Lower lobe of right lung (tissue), 2 donors: Measurements from ENCODE around the gene CDPF1. TPM values are rescaled to one million over a fixed set of nuclear protein-coding genes. Genes with fewer than 3 reads are reported as not detected.

Experiments
- ATAC-seq, 2 donors: fragments of 200-7000 bp; cut with Tn5 transposase; one replicate each; pipeline ENCODE4 v1.9.1; 2020 to 2022; ENCODE audit warnings: mild to moderate bottlenecking in 2 of 2, moderate library complexity in 2 of 2
- DNase-seq: peaks from one replicate; pipeline ENCODE4 v3.0.0-alpha.2; 2020
- H3K27ac ChIP-seq: fragments of 200-600 bp; one replicate; pipeline ENCODE4 v1.8.0; 2022
- H3K27me3 ChIP-seq: fragments of 200-600 bp; one replicate; pipeline ENCODE4 v1.8.0; 2022; ENCODE audit warnings: low read depth
- H3K36me3 ChIP-seq: fragments of 200-600 bp; one replicate; pipeline ENCODE4 v1.8.0; 2022; ENCODE audit warnings: mild to moderate bottlenecking
- H3K4me1 ChIP-seq: fragments of 200-600 bp; one replicate; pipeline ENCODE4 v1.8.0; 2022
- H3K4me3 ChIP-seq: fragments of 200-600 bp; one replicate; pipeline ENCODE4 v1.8.0; 2022; ENCODE audit warnings: mild to moderate bottlenecking
- H3K9me3 ChIP-seq: fragments of 200-600 bp; one replicate; pipeline ENCODE4 v1.8.0; 2022
- CTCF ChIP-seq: fragments of 200-600 bp; IDR thresholded peaks from one replicate; pipeline ENCODE4 v1.8.0; 2022; ENCODE audit warnings: antibody characterized with exemption, mild to moderate bottlenecking
- intact Hi-C: fragments of 100-400 bp; cut with DNase I; formaldehyde crosslinking; loops from one replicate; pipeline ENCODE4 v1.11.0; 2022
- total RNA-seq: library from RNA; stranded (reverse); fragmentation: NEBNext Ultra II Directional; extraction: Animal tissue kit (Norgen Biotek cat#: 25700); gene quantifications from one replicate; pipeline ENCODE4 v1.2.1, GENCODE V29; 2021
- donor health status: DM: no; HTN: yes; CAD: no; lungs with severe emphysema.

CDPF1 gene
- total RNA-seq, 1 donor from 2014 or later = 7.1 TPM

- peaks cover 10% of the 10 kb centered on the region for H3K27me3 ChIP-seq
- H3K9me3 ChIP-seq = no peaks in the 10 kb centered on the region
- ATAC-seq = no peak
- H3K27ac ChIP-seq = no peak overlapping the region
- H3K4me3 ChIP-seq = no peak overlapping the region
- no peak for DNase-seq
- no peaks in the 10 kb centered on the region for H3K36me3 ChIP-seq
- intact Hi-C loops = no loop called here
- no peak for TF ChIP-seq CTCF
- peaks cover 3% of the 10 kb centered on the region for H3K4me1 ChIP-seq
These were observed 9.3 kb upstream of the CDPF1 start for GRCh38 chr22:46259374-46259773.

- H3K27ac ChIP-seq = no peak overlapping the region
- no peaks in the 10 kb centered on the region for H3K27me3 ChIP-seq
- TF ChIP-seq CTCF = no peak
- H3K36me3 ChIP-seq = no peaks in the 10 kb centered on the region
- H3K4me1 ChIP-seq = peaks cover under 1% of the 10 kb centered on the region
- DNase-seq (no peak), ATAC-seq (no peak)
- no peak overlapping the region for H3K4me3 ChIP-seq
- no peaks in the 10 kb centered on the region for H3K9me3 ChIP-seq
- intact Hi-C loops = no loop called here
These were observed 6.4 kb upstream of the CDPF1 start for GRCh38 chr22:46256358-46256958.

- Histone ChIP-seq H3K9me3 (no peaks in the 10 kb centered on the region), H3K4me3 (no peak overlapping the region), H3K27ac (no peak overlapping the region), H3K36me3 (no peaks in the 10 kb centered on the region), H3K27me3 (no peaks in the 10 kb centered on the region), H3K4me1 (peaks cover 21% of the 10 kb centered on the region)
- no peak for TF ChIP-seq CTCF
- DNase-seq (no peak), ATAC-seq (no peak)
- intact Hi-C loops = no loop called here
These were observed 1.8 kb upstream of the CDPF1 start for GRCh38 chr22:46251816-46252380.

- Histone ChIP-seq H3K9me3 (no peaks in the 10 kb centered on the region), H3K36me3 (no peaks in the 10 kb centered on the region), H3K27ac (no peak overlapping the region), H3K27me3 (no peaks in the 10 kb centered on the region), H3K4me3 (peak overlapping the region; percentile 94), H3K4me1 (peaks cover 21% of the 10 kb centered on the region)
- DNase-seq = no peak
- TF ChIP-seq CTCF = no peak
- ATAC-seq = no peak
- intact Hi-C loops = no loop called here
These were observed 1.2 kb upstream of the CDPF1 start for GRCh38 chr22:46251266-46251665.

- Histone ChIP-seq H3K36me3 (no peaks in the 10 kb centered on the region), H3K4me1 (peaks cover 21% of the 10 kb centered on the region), H3K27me3 (no peaks in the 10 kb centered on the region), H3K9me3 (no peaks in the 10 kb centered on the region), H3K4me3 (peak overlapping the region; percentile 94), H3K27ac (peak overlapping the region; percentile 88)
- intact Hi-C loops = no loop called here
- ATAC-seq = peak in 1 of 2 donors; percentile 36
- TF ChIP-seq CTCF = no peak
- no peak for DNase-seq
These were observed 661 bp upstream of the CDPF1 start for GRCh38 chr22:46250783-46251125.
